OCI-M2 (cell line): ENCODE data around the gene CDK6.

Experiments used
- DNase-seq: peaks from one replicate; lab custom pipeline; 2025; ENCODE audit not compliant: unreplicated experiment; lab: John Stamatoyannopoulos, UW

The CDK6 gene

GRCh38 chr7:92714767-92715166 is 121.6 kb downstream of the CDK6 start:
- DNase-seq, result no peak

- DNase-seq, result no peak
Measured at GRCh38 chr7:92714280-92714679, 122.1 kb downstream of the CDK6 start.

GRCh38 chr7:92709912-92710311 is 126.5 kb downstream of the CDK6 start:
- no peak for DNase-seq

- no peak for DNase-seq
Measured at GRCh38 chr7:92709150-92709549, 127.2 kb downstream of the CDK6 start.

GRCh38 chr7:92708111-92709042 is 128.0 kb downstream of the CDK6 start:
- DNase-seq, result no peak

- no peak for DNase-seq
Measured at GRCh38 chr7:92707435-92707834, 128.9 kb downstream of the CDK6 start.

- DNase-seq, result no peak
Measured at GRCh38 chr7:92706563-92706962, 129.8 kb downstream of the CDK6 start.

GRCh38 chr7:92705831-92706230 is 130.5 kb downstream of the CDK6 start:
- DNase-seq, result no peak

GRCh38 chr7:92704858-92705257 is 131.5 kb downstream of the CDK6 start:
- DNase-seq, result no peak

- no peak for DNase-seq
Measured at GRCh38 chr7:92702535-92702934, 133.8 kb downstream of the CDK6 start.

- no peak for DNase-seq
Measured at GRCh38 chr7:92699966-92700514, 136.3 kb downstream of the CDK6 start.

- no peak for DNase-seq
Measured at GRCh38 chr7:92699560-92699959, 136.8 kb downstream of the CDK6 start.

- no peak for DNase-seq
Measured at GRCh38 chr7:92698237-92698841, 138.0 kb downstream of the CDK6 start.

GRCh38 chr7:92697414-92697813 is 139.0 kb downstream of the CDK6 start:
- DNase-seq, result no peak

GRCh38 chr7:92697012-92697411 is 139.4 kb downstream of the CDK6 start:
- no peak for DNase-seq

- DNase-seq, result no peak
Measured at GRCh38 chr7:92696584-92696983, 139.8 kb downstream of the CDK6 start.

GRCh38 chr7:92695308-92696261 is 140.8 kb downstream of the CDK6 start:
- DNase-seq, result no peak

- no peak for DNase-seq
Measured at GRCh38 chr7:92694211-92694610, 142.2 kb downstream of the CDK6 start.

- DNase-seq, result no peak
Measured at GRCh38 chr7:92693519-92693918, 142.9 kb downstream of the CDK6 start.

- no peak for DNase-seq
Measured at GRCh38 chr7:92691578-92691977, 144.8 kb downstream of the CDK6 start.
